GM23338 (cell line): ENCODE results near the gene FGF2.
"Not testable (repeated sequence)": the region's sequence is repeated elsewhere in the genome, so short reads cannot be mapped to it uniquely, and the experiment has no call there.

Source experiments
- CREB1 ChIP-seq: fragments of 250-450 bp; sonication (Bioruptor Pico); IDR thresholded peaks from 2 replicates; pipeline ENCODE4 v1.5.0; 2020; ENCODE audit warnings: low read depth, mild to moderate bottlenecking, moderate library complexity
- CTCF ChIP-seq, 2 experiments: fragments of 200-600 bp in 1 of 2; sonication (generic) in 1 of 2; conservative IDR thresholded peaks; 2 replicates each; pipeline versions ENCODE4 v1.5.1 to v1.6.1; 2016 to 2017; ENCODE audit warnings: antibody characterized with exemption in 2 of 2, low read depth in 2 of 2, mild to moderate bottlenecking in 2 of 2, moderate library complexity in 1 of 2
- EZH2phosphoT487 ChIP-seq: fragments of 200-600 bp; sonication (generic); IDR thresholded peaks from one replicate; pipeline ENCODE4 v1.8.1; 2018; ENCODE audit warnings: antibody characterized with exemption; ENCODE audit not compliant: unreplicated experiment
- POLR2AphosphoS5 ChIP-seq: IDR thresholded peaks from 2 replicates; pipeline ENCODE4 v1.6.1; 2016; ENCODE audit warnings: antibody characterized with exemption, low read depth

DNA sequence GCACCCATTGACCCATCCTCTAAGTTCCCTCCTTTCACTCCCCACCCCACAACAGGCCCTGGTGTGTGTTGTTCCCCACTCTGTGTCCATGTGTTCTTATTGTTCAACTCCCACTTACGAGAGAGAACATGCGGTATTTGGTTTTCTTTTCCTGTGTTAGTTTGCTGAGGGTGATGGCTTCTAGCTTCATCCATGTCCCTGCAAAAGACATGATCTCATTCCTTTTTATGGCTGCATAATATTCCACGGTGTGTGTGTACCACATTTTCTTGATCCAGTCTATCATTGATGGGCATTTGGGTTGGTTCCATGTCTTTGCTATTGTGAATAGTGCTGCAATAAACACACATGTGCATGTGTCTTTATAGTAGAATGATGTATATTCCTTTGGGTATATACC is 41.6 kb downstream of the FGF2 start:
- not testable (repeated sequence) for TF ChIP-seq CTCF (conservative IDR thresholded peaks at IDR 0.05; ENCODE audit: low read depth in 2 of 2); POLR2AphosphoS5; CREB1 (CRISPR knock-in tag); EZH2phosphoT487
